ENCODE results near the gene CAPN15.

DNA sequence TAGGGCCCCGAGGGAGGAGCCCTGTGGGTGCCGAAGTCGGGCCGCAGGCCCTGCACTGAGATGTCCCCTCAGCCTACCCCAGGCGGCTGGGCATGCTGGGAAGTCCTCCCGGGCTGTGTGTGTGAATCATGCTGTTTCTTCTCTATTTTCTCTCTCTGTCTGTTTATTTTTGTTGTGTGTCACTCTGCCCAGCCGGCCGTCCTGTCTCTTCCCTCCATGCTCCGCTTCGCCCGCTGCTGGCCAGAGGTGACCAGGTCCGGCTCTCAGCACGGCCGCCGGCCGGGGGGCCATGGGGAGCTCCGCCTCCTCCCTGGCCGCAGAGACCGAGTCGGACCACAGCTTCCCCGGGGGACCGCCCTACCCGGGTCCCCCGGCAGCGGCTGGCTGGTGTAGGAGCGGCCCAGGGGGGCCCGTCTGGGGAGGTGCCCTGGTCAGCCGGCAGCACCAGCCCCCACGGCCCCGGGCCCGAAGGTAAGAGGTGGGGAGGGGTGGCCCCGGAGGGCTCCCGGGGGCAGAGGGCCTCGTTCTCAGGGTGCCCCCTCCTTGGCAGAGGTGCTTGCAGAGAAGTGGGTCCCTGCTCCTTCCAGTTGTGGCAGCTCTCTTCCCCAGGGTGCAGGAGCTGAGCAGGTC, 12.5 kb downstream of the CAPN15 start:
- TF ChIP-seq POLR2AphosphoS5 (IDR thresholded peaks at IDR 0.05) (no peak), POLR2A (IDR thresholded peaks at IDR 0.05) (no peak), EP300 (IDR thresholded peaks at IDR 0.05) (no peak)

Measured in gastroesophageal sphincter (tissue), 2 donors.